GM19025 (cell line): ENCODE data around the gene TNIP2.
"Not testable (repeated sequence)": the region's sequence is repeated elsewhere in the genome, so short reads cannot be mapped to it uniquely, and the experiment has no call there.

Source experiments
- ATAC-seq: cut with Tn5 transposase; IDR thresholded peaks from one replicate; pipeline ENCODE4 v1.9.1; 2021; ENCODE audit warnings: mild to moderate bottlenecking, low read depth, moderate library complexity; ENCODE audit not compliant: unreplicated experiment

Gene TNIP2

DNA sequence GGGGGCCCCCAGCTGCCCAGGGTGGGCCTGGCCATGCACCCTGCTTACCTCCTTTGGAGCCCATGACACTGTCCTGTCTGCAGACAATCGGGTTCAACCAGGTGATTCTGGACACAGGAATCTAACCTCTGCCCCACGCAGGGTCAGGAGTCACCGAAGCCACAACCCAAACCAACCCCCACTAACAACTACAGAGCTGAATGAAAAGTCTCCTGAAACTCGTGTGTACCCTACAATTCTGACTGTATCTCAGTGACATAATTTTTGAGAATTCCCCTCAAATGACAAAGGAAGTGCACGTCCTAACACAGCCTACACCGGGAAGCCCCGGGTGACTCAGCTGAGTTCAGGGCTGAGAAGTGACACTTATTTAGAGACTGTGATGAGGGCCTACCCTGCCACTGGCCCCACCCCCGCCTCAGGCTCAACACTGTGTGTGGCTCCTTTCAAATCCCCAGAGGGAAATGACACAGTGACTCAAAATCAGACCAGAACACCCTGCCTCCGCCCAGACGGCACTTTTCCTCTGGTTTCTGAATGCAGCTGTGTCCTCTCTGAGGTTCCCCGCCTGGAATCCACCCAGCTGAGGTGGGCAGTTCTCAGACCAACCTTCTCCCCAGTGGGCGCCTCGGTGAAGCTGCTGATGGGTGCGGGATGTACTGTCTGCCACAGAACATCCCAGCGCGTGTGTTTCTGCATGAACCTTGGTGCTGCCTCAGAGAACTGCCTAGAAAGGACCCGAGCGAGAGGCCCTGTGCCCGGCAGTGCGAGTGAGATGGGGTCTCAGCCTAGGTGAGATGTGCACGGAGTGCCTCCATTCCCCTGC lies 9.9 kb downstream of the TNIP2 start:
- ATAC-seq: peak; percentile 94

DNA sequence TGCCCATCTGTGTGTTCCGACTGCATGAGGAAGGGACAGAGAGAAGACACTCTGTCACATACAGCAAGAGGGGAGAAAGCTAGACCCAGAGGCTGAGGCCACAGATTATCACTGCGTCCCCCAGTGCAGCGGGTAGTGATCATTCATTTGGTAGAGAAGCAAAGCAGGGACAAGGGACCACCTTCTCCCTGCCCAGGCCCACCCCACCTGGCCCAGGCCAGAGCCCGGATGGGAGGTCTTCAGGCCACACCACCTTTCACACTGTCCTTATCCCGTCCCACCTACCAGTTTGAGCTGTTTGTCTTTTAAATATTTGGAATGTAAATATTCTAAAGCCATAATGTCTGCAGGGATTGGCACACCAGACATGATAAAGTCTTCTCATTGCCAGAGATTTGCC lies 10.6 kb downstream of the TNIP2 start:
- no peak for ATAC-seq

DNA sequence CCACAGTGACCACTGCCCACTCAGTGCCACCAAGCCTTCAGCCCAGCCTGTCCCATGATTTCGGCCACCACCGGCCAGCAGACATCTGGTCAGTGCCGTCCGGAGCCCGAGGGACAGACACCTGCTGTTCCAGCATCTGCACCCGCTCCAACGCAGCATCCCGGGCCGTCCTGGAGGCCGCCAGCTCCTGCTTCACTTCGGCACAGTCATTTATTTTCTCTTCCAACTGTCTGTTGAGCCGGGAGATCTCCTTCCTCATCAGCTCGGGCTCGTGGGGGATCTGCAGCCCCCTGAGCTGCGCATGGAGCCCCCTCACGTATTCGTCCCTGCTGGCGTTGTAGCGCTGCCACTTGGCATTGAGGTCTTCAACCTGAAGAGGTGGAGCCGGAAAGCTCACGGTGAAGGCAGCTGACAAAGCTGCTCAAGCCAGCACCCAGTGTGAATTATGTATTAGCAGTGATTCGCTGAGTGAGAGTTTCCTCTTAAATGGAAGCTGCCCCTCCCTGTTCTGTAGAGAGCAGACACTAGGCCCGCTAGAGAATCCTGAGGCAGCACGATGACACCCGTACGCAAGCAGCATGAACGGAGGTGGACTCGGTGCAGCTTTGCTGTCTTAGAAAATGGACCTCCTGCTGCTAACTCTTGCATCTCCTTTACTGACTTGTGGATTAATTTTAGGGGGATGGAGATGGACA lies 11.4 kb downstream of the TNIP2 start:
- ATAC-seq: no peak

DNA sequence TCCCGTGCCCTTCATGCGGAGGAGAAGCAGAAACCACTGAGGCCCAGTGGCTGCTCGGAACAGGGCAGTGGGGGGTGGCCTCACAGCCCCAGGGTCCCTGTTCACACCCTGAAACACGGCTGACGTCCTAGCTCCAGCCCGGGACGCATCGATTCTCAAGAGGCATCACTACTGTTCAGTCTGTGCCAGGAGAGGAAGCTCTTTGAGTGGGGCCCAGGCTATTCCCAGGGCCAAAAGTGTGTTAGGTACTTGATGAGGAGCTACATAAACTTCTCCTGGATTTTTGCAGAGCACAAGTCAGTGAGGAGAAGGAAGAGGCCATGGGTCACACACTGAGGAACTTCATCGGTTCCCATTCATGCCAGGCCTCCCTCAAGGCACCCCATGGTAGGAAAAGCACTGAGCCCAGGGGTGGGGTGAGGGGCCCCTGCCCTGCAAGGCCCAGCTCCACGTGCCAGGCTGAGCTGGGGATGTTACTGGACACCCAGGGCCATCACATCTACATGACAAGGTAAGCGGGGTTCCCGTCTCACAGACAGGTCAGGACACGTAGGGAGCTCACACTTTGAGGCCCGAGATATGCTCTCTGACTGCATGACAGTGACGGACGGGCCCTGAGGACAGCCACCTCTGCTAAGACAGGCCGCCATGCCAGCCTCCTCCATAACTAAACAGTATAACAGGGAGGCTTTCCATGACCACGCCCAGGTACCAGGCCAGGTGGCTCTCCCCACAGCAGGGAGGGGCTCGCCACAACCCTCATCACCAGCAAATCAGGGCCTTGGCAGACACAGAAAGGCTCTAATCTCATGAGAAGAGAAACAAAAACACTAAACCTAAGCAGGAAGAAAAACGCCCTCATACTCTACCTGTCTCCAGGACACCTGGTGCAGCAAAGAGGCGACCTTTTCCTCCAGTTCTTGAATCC lies 12.4 kb downstream of the TNIP2 start:
- no peak for ATAC-seq

DNA sequence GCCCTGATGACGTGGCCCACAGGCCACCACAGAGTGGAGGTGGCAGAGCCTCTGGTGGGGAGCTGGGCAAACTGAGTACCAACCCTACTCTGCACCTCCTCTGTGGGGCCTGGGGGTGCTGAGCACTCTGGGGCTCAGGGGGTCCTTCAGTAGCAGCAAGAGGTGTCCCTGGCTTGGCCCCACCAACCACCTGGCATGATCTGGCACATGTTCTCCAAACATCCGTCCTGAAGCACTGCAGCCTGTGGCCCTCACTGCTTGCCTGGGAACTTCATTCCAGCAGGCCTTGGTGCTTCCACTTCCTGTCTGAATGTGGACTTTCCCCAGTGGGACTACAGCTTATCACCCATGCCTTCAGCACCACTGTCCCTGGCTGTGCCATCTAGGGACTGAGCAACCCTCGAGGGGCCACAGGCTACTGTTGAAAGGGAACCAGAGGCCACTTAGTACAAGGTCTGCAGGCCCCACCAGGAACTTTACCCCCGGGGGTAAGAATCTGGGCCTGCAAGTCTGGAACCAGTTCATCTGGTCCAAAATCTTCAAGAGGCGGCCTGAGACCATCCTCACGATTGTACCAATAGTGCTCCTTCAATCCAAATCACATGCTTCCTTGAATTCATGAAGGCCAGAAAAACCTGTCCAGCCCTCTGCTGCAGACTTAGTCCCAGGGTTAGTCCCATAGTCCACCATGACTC lies 13.2 kb downstream of the TNIP2 start:
- ATAC-seq: no peak

DNA sequence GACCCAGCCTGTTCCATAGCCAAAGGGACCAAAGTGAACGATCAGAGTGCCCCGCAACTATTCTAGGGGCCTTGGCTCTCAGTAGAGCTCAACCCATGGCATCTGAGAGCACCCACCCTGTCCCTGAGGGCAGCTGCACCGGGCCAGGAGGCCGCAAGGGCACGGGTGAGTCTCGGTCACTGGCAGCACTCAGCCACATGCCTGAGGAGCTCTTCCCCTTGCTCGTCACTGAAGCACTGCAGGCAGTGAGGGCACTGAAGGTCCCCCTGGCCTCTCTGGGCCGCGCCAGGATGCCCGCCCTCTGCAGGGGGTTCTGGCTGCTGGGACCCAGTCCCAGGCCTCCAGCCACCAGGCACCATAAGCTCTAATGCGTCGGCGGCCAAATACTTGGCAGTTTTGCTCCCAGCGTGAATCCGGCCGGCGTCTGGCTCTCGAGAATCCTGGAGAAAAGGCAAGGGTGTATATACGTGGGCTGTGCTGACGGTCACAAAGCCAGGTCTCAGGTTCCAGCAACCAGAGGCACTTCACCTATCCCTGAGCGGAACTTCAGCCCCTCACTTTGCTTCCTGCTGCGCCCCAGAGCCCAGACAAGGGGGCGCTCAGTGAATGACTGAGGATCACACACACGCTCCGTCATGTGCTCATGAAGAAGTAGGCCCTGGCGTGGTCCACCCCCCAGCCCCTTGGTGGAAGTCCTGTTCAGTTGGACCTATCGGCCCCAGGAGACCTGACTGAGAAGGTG lies 13.9 kb downstream of the TNIP2 start:
- no peak for ATAC-seq

DNA sequence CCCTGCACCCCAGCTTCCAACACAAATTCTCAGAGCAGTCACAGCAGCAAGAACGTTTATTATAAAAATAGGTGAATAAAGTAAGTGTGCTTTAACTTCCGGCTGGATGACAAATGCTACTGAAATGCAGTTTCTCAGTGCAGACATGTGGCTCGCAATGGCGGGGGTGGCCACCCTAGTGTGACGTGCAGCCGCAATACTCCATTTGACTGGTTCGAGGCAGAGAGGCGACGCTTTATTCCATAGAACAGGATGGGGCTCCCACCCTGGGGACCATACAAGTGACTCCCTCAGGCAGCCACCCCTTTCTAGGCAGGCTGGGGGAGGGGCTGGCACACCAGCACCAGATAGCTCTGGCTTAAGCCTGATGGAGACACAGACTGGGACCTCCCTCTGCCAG lies 14.5 kb downstream of the TNIP2 start:
- no peak for ATAC-seq

DNA sequence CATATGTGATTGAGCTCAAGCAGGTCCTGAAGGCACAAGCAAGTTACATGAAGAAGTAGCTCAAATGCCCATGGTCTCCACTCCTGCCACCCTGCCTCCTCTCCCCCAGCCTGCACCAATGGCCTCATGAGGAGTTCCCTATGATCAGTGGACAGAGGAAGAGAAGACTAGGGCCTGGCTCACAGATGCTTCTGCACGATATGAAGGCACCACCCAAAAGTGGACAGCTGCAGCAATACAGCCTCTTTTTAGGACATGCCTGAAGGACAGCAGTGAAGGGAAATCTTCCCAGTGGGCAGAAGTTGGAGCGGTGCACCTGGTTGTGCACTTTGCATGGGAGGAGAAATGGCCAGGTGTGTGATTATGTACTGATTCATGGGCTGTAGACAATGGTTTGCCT lies 17.8 kb downstream of the TNIP2 start:
- not testable (repeated sequence) for ATAC-seq

DNA sequence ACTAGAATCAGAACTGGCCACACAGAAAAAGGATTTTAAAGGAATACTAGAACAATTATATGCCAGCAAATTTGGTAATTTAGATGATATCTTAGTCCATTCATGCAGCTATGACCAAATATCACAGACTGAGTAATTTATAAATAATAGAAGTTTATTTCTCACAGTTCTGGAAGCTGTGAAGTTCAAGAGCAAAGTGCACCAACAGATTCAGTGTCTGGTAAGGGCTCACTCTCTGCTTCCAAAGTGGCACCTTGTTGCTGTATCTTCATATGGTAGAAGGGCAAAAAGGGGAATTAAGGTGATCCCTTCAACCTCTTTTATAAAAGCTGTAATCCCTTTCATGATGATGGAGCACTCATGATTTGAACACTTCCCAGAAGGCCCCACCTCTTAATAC lies 20.3 kb downstream of the TNIP2 start:
- no peak for ATAC-seq

DNA sequence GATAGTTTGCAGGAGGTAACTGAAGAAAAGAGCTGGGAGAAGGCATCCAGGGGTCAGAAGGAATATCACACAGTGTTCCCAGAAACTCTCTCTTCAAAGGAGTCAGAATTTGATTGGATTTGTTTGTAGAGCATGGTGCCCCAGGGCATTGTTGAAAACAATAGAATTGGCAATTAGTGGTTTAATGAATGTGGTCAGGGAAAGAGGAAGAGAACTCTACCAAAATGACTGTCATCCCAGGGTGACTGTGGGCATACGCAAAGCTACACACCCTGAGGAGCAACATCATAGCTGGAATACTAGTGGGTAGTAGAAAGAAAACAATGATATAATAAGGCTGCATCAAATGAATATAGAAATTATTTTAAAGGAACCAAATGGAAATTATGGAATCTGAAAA lies 21.5 kb downstream of the TNIP2 start:
- ATAC-seq: no peak

DNA sequence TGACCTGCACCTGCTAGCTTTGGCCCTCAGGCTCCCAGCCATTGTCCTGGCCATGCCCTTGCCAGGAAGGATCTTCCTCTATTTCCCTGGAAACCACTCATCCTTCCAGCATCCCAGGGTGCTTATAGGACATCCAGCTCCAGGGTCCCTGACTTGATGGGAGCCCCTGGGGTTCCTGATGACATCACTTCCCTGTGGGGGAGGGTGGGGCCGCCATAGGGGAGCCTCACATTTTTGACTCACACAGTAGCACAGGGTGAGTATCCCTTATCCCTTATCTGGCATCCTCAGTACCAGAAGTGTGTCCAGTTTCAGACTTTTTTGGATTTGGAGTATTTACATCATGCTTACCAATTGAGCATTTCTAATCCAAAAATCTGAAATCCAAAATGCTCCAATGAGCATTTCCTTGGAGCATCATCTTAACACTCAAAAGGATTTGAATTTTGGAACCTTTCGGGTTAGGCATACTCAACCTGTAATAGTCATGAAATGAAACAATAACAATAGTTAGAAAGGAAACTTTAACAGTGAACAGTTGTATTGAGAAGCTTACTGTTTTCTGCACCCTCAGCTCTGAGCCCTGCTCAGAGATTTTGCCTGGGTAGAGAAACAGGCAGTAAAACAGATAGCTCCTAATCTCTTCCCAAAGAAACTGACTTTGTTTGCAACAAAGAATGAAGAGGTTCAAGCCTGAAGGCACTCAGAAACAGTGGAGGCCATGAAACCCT lies 22.1 kb downstream of the TNIP2 start:
- ATAC-seq: no peak

DNA sequence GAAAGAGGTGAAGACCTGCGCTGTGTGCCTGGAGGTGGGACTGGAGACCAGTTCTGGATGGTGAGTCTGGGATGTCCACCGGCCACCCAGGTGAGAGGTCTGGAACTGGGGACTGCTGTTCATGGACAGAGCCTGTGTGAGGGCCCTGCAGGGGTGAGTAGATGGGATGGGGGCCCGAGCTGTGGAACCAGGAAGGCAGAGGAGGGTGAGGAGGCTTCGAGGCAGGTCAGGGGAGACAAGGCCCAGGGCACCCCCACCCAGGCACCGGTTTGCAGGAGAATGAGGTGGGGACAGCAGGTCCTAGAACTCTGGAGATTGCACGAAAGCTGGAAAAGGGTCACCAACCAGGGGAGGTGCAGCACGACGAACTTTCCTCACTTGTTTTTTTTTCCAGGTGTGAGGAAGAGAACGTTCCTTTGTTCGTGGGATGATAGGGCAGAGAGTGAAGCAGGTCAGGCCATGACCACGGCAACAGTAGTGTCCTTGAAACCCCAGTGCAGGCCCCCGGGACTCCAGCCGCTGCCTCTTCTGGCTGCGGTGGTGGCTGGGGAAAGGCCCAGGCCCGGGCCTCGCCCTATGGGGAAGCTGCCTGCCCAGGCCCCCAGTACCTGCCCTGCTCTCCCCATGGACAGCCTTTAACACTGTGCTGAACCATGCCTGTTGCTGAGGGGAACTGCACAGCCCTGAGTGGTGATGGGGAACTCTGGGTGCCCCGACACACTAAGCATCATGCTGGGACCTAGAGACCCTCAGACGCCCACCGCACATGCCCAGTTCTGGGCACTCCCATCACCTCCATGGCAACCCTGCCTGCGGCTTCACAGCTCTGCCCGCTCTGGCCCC lies 22.9 kb downstream of the TNIP2 start:
- no peak for ATAC-seq

DNA sequence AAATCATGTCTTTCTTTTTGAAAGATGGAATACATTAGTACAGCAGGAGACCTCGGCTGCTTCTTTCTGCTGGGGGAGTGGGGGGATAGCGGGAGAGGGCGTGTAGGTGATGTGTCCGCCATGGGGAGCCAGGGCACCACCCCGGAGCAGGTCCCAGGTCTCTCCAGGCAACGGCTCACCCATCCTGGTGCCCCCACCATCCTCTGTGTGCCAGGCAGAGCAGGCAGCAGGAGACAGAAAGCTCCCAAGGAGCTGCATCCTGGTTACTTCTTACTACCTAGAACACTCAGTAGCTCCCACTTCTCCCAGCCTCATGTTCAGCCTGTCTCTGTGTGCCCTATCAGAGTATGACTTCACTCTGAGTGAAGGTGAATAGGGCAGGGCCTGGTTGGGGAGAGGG lies 23.6 kb downstream of the TNIP2 start:
- no peak for ATAC-seq

DNA sequence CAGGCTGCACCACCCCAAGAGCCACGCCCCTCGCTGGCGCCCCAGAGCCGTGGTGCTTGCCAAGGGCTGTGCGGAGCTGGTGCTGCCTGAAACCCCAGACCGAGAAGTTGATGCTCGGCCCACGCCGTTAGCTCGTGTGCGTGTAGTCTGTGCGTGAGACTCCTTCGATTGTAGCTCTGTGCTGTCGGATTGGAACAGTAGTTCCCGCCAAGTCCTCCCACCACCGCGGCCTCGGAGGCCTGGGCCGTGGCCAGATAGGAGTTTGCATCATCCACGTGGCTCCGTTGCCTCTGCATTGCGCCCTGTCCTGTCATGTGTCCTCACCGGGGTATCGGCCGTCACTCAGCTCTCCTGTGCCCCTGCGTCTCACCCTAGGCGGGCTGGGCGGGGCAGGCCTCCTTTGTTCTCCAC lies 24.2 kb downstream of the TNIP2 start:
- no peak for ATAC-seq

DNA sequence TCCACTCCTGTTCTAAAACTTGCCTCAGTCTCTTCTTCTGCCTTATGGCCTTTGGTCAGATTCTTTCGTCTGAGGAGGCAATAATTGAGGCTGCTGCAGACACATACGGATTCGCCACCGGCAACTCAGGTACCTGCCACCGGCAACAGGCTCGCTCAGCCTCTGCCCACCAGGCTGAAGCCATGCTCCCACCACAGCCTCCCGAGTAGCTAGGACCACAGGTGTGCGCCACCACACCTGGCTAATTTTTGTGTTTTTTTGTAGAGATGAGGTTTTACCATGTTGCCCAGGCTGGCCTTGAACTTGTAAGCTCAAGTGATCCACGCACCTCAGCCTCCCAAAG lies 26.6 kb downstream of the TNIP2 start:
- no peak for ATAC-seq

DNA sequence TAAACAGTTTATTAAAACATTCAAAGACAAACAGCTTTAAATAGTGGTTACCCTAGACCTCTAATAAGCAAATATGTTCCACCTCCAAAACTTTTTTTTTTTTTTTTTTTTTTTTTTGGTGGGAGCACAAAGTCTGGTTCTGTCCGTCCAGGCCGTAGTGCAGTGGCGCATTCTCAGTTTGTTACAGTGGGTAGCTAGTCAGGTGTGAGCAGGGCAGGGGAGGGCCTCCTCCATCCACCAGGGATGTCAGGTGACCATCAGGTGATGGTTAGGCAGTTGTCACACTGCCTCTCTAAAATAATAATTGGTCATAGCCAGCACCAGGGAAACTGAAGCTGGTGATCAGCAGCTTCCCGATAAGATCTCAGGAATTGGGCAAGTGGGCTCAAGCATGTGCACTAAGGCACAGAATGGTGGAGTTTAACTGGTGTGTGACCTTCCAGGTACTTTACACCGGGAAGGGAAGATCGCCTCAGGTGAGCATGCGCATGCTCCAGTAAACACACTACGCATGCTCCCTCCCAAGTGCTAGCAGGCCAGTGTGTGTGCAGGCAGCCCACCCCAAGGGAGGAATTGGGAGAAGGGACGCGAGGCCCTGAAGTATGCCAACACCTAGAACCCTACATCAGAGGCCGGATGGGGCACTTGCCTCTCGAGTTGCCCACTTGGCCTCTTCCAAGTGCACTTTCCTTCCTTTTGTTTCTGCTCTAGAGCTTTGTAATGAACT lies 27.2 kb downstream of the TNIP2 start:
- no peak for ATAC-seq

DNA sequence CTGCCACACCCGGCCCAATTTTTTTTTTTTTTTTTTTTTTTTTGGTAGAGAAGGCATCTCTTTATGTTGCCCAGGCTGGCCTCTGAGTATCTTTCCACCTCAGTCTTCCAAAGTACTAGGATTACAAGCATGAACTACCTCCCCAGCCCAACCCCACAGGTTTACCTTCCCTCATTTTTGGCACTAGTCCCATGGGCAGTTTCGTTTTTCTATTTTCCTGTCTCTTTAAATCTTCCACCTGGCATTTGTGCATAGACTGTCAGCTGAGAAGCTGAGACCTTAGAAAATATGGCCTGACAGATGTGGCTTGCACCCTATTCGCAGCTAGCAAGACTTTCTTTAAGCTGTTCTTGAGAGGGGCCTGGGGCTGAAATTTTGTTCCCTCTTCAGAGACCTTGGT lies 27.9 kb downstream of the TNIP2 start:
- no peak for ATAC-seq

DNA sequence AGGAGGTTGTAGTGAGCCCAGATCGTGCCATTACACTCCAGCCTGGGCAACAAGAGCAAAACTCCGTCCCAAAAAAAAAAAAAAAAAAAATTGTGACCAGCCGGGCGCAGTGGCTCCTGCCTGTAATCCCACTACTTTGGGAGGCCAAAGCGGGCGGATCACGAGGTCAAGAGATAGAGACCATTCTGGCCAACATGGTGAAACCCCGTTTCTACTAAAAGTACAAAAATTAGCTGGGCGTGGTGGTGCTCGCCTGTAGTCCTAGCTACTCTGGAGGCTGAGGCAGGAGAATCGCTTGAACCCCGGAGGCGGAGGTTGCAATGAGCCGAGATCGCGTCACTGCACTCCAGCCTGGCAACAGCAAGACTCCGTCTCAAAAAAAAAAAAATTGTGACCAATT lies 29.3 kb downstream of the TNIP2 start:
- not testable (repeated sequence) for ATAC-seq
